ENCODE data around the gene DTNB. TPM values are rescaled to one million over a fixed set of nuclear protein-coding genes. Genes with fewer than 3 reads are reported as not detected.

The DTNB gene
- 10.5 and 13.3 TPM in 2 replicates for total RNA-seq

DNA sequence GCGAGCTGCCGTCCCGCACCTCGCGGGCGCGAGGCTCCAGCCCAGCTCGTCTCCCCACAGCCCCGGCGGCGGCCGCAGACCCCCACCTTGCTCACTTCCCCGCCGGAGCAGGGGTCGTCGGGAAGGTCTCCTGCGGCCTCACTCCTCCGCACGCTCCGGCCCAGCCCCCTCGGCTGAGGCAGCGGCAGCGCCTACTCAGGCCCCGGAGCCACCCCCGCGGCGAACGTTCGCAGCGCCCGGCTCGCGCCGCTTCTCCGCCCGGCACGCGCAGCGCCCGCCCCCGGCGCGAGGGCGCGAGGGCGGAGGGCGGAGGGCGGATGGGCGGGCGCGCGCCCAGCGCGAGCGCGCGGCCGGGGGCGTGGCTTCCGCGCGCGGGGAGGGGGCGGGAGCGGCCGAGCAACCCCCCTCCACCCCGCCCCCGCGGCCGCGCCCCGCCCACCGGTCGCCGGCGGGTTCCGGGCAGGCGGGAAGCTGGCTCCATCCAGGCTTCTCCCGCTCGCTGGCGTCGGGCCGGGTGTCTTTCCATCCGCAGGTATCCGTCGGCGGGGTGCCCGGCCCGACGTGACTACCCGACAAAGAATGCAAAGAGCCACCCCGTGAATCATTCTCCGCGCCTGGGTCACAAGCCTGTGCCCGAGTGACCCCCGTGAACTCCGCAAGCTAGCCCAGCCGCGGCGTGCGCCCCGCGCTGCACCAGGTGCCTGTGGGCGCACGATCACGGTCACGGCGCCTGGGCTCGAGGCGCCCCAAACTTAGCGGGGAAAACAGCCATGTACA, at the start of gene DTNB:
DTNB (minus strand) TSS at position 278 of the 777 bp plus-strand sequence. CDS start 20,917 bp downstream, outside the sequence.

DNA sequence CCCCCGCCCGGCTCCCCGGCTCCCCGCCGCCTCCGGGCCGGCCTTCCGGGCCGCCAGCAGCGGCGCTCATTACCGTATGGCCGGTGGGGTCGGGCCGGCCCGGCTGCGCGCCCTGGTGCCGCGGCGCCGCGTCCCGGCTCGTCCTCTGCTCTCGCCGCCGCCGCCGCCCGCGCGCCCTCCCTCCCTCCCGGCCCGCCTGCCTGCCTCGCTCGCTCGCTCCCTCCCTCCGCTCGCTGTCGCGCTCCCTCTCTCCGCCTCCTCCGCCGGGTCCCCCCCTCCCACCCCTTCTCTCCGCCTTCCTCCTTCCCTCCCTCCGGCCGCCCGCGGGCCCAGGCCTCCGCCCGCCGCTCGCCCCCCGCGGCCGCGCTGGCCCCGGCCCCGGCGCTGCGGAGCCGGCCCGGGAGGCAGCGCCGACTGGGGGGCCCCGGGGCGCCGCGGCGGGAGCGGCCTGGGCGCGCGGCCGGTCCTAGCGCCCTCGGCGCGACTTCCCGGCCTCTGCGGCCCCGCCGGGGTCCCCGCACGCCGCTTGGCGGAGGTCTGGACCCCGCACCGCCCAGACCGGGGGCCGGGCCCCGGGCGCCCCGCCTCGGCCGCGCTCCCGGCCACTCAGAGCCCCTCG, 331.5 kb downstream of the DTNB start, which contains the start of gene DNMT3A:
DNMT3A (minus strand) TSS at position 173 of the 619 bp plus-strand sequence. CDS start 27,941 bp downstream, outside the sequence.

Small RNA genes within 50 kb of the gene (small RNA-seq; reads per million reads assigned to genes)
- gene MIR1301 (1.5 reads per million, percentile 38 among the genes with 10 or more reads in this experiment), gene RF00019 (not detected)

Other genes starting within 250 kb of the DTNB start
- 20.5 and 27.1 TPM in 2 replicates for gene ASXL2, start 204.9 kb upstream of the DTNB start, total RNA-seq

All from thoracic aorta endothelial cell (primary cell).